ENCODE results near the gene SMCO3. TPM values are rescaled to one million over a fixed set of nuclear protein-coding genes. Genes with fewer than 3 reads are reported as not detected.

Gene SMCO3
- polyA plus RNA-seq, 1 donor from 2014 or later = 2.7 TPM

DNA sequence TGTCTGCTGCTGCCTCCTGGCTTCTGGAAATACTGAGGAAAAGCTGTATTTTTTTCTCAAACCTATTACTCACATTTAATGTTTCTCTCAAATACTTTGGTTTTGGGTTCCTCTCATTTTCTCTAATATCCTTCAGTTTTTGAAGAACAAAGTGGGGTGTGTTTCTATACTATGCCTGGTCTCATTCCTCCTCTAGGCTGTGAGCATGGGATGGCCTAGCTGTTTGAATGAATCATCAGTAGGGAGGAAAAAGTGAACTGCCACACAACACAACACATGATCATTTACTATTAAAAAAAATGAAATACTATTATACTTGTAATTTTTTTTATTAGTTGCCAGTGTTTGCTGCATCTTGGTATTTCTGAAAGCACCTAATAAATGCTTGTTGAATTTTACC, 11.3 kb upstream of the SMCO3 start:
- H2AFZ ChIP-seq (ENCODE audit: low read depth, low read length) = no peak overlapping the region
- no peaks in the 10 kb centered on the region for H3K27me3 ChIP-seq (ENCODE audit: insufficient read depth, low read depth, low read length)
- H3K9me2 ChIP-seq (ENCODE audit: insufficient read depth, low read length) = no peaks in the 10 kb centered on the region
- H4K20me1 ChIP-seq (ENCODE audit: insufficient read depth) = no peaks in the 10 kb centered on the region
- H3K4me2 ChIP-seq (ENCODE audit: low read length) = no peak overlapping the region
- no peak overlapping the region for H3K4me3 ChIP-seq (ENCODE audit: low read length)
- H3F3A ChIP-seq (ENCODE audit: insufficient read depth, low read length, poor library complexity, severe bottlenecking) = no peaks in the 10 kb centered on the region
- no peak overlapping the region for H3K27ac ChIP-seq (ENCODE audit: low read length)
- no peak overlapping the region for H3K9ac ChIP-seq (ENCODE audit: low read length)
- H3K9me3 ChIP-seq (ENCODE audit: low read length) = no peaks in the 10 kb centered on the region
- H3K36me3 ChIP-seq (ENCODE audit: insufficient read depth, low read length) = no peaks in the 10 kb centered on the region
- TF ChIP-seq MXI1 (conservative IDR thresholded peaks at IDR 0.05; ENCODE audit: poor library complexity, severe bottlenecking) (no peak), POLR2AphosphoS5 (IDR thresholded peaks at IDR 0.05) (no peak), SMC3 (conservative IDR thresholded peaks at IDR 0.05; ENCODE audit: poor library complexity) (no peak), EP300 (conservative IDR thresholded peaks at IDR 0.05; ENCODE audit: poor library complexity, severe bottlenecking) (no peak), EZH2 (IDR thresholded peaks at IDR 0.05; ENCODE audit: borderline replicate concordance, insufficient read depth, low read length, poor library complexity, severe bottlenecking) (no peak), RAD21 (conservative IDR thresholded peaks at IDR 0.05) (no peak)
- TF ChIP-seq, protein P1, sequence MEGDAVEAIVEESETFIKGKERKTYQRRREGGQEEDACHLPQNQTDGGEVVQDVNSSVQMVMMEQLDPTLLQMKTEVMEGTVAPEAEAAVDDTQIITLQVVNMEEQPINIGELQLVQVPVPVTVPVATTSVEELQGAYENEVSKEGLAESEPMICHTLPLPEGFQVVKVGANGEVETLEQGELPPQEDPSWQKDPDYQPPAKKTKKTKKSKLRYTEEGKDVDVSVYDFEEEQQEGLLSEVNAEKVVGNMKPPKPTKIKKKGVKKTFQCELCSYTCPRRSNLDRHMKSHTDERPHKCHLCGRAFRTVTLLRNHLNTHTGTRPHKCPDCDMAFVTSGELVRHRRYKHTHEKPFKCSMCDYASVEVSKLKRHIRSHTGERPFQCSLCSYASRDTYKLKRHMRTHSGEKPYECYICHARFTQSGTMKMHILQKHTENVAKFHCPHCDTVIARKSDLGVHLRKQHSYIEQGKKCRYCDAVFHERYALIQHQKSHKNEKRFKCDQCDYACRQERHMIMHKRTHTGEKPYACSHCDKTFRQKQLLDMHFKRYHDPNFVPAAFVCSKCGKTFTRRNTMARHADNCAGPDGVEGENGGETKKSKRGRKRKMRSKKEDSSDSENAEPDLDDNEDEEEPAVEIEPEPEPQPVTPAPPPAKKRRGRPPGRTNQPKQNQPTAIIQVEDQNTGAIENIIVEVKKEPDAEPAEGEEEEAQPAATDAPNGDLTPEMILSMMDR (IDR thresholded peaks at IDR 0.05; ENCODE audit: poor library complexity, severe bottlenecking) = no peak
- H3K79me2 ChIP-seq (replicated peaks; ENCODE audit: insufficient read depth, low read length) = no peaks in the 10 kb centered on the region

DNA sequence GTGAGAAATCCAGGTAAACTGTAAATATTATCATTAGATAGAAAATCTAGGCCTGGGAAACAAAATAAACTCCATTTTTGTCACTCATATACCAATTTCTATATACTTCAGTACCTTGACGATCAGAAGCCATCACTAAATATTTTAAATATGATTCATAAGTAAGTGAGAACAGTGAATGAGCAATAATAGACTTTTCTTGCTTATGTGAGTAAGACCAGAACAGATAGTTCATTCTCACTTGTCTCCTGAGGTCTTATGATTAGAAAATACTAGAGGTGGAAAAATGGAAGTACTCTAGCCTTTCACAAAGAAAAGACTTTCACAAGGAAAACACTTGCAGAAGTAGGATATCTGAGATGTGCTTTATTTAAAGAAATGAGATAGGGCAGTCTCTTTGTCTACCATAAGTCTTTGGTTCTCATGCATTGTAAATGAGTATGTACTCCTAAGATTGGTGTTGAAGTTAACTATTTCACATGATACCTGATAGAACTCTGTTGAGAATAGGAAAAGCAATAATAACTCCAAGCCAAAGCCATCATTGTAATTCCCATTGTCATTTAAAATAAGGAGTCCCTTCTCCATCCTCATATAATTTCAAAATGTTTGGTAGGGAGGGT, 10.1 kb upstream of the SMCO3 start:
- Histone ChIP-seq H3K9me3 (ENCODE audit: low read length) (no peaks in the 10 kb centered on the region), H3K27me3 (ENCODE audit: insufficient read depth, low read depth, low read length) (no peaks in the 10 kb centered on the region), H3K9me2 (ENCODE audit: insufficient read depth, low read length) (no peaks in the 10 kb centered on the region), H3K79me2 (replicated peaks; ENCODE audit: insufficient read depth, low read length) (no peaks in the 10 kb centered on the region), H3K4me3 (ENCODE audit: low read length) (no peak overlapping the region), H3F3A (ENCODE audit: insufficient read depth, low read length, poor library complexity, severe bottlenecking) (no peaks in the 10 kb centered on the region), H4K20me1 (ENCODE audit: insufficient read depth) (no peaks in the 10 kb centered on the region), H3K36me3 (ENCODE audit: insufficient read depth, low read length) (no peaks in the 10 kb centered on the region), H3K9ac (ENCODE audit: low read length) (no peak overlapping the region), H3K27ac (ENCODE audit: low read length) (no peak overlapping the region), H2AFZ (ENCODE audit: low read depth, low read length) (no peak overlapping the region), H3K4me2 (ENCODE audit: low read length) (no peak overlapping the region)
- TF ChIP-seq EZH2 (IDR thresholded peaks at IDR 0.05; ENCODE audit: borderline replicate concordance, insufficient read depth, low read length, poor library complexity, severe bottlenecking) = no peak

GRCh38 chr12:14811486-14811885, 2.5 kb downstream of the SMCO3 start:
- no peak overlapping the region for H3K4me3 ChIP-seq (ENCODE audit: low read length)
- no peaks in the 10 kb centered on the region for H3K79me2 ChIP-seq (replicated peaks; ENCODE audit: insufficient read depth, low read length)
- no peaks in the 10 kb centered on the region for H4K20me1 ChIP-seq (ENCODE audit: insufficient read depth)
- no peaks in the 10 kb centered on the region for H3F3A ChIP-seq (ENCODE audit: insufficient read depth, low read length, poor library complexity, severe bottlenecking)
- H3K9me3 ChIP-seq (ENCODE audit: low read length) = no peaks in the 10 kb centered on the region
- H3K9me2 ChIP-seq (ENCODE audit: insufficient read depth, low read length) = no peaks in the 10 kb centered on the region
- no peak overlapping the region for H3K27ac ChIP-seq (ENCODE audit: low read length)
- no peak overlapping the region for H2AFZ ChIP-seq (ENCODE audit: low read depth, low read length)
- no peak overlapping the region for H3K9ac ChIP-seq (ENCODE audit: low read length)
- no peak overlapping the region for H3K4me2 ChIP-seq (ENCODE audit: low read length)
- no peaks in the 10 kb centered on the region for H3K27me3 ChIP-seq (ENCODE audit: insufficient read depth, low read depth, low read length)
- H3K36me3 ChIP-seq (ENCODE audit: insufficient read depth, low read length) = no peaks in the 10 kb centered on the region
- TF ChIP-seq, protein P1 (IDR thresholded peaks at IDR 0.05; ENCODE audit: poor library complexity, severe bottlenecking) = no peak
- TF ChIP-seq, protein P2, sequence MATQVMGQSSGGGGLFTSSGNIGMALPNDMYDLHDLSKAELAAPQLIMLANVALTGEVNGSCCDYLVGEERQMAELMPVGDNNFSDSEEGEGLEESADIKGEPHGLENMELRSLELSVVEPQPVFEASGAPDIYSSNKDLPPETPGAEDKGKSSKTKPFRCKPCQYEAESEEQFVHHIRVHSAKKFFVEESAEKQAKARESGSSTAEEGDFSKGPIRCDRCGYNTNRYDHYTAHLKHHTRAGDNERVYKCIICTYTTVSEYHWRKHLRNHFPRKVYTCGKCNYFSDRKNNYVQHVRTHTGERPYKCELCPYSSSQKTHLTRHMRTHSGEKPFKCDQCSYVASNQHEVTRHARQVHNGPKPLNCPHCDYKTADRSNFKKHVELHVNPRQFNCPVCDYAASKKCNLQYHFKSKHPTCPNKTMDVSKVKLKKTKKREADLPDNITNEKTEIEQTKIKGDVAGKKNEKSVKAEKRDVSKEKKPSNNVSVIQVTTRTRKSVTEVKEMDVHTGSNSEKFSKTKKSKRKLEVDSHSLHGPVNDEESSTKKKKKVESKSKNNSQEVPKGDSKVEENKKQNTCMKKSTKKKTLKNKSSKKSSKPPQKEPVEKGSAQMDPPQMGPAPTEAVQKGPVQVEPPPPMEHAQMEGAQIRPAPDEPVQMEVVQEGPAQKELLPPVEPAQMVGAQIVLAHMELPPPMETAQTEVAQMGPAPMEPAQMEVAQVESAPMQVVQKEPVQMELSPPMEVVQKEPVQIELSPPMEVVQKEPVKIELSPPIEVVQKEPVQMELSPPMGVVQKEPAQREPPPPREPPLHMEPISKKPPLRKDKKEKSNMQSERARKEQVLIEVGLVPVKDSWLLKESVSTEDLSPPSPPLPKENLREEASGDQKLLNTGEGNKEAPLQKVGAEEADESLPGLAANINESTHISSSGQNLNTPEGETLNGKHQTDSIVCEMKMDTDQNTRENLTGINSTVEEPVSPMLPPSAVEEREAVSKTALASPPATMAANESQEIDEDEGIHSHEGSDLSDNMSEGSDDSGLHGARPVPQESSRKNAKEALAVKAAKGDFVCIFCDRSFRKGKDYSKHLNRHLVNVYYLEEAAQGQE (IDR thresholded peaks at IDR 0.05; ENCODE audit: borderline replicate concordance) = no peak
- no peak for TF ChIP-seq POLR2AphosphoS5 (IDR thresholded peaks at IDR 0.05)
- no peak for TF ChIP-seq SMC3 (conservative IDR thresholded peaks at IDR 0.05; ENCODE audit: poor library complexity)
- TF ChIP-seq MXI1 (conservative IDR thresholded peaks at IDR 0.05; ENCODE audit: poor library complexity, severe bottlenecking) = no peak
- no peak for TF ChIP-seq EP300 (conservative IDR thresholded peaks at IDR 0.05; ENCODE audit: poor library complexity, severe bottlenecking)
- TF ChIP-seq EZH2 (IDR thresholded peaks at IDR 0.05; ENCODE audit: borderline replicate concordance, insufficient read depth, low read length, poor library complexity, severe bottlenecking) = no peak
- TF ChIP-seq RAD21 (conservative IDR thresholded peaks at IDR 0.05) = no peak
- no peak for TF ChIP-seq TAF1 (IDR thresholded peaks at IDR 0.05; ENCODE audit: low read depth)
